ENCODE measurements around the gene RFC1. TPM values are rescaled to one million over a fixed set of nuclear protein-coding genes. Genes with fewer than 3 reads are reported as not detected.
A peak's percentile ranks its signal among the peaks of the same experiment; 100 is the strongest.
"Not testable (repeated sequence)": the region's sequence is repeated elsewhere in the genome, so short reads cannot be mapped to it uniquely, and the experiment has no call there.

Gene RFC1, protein sequence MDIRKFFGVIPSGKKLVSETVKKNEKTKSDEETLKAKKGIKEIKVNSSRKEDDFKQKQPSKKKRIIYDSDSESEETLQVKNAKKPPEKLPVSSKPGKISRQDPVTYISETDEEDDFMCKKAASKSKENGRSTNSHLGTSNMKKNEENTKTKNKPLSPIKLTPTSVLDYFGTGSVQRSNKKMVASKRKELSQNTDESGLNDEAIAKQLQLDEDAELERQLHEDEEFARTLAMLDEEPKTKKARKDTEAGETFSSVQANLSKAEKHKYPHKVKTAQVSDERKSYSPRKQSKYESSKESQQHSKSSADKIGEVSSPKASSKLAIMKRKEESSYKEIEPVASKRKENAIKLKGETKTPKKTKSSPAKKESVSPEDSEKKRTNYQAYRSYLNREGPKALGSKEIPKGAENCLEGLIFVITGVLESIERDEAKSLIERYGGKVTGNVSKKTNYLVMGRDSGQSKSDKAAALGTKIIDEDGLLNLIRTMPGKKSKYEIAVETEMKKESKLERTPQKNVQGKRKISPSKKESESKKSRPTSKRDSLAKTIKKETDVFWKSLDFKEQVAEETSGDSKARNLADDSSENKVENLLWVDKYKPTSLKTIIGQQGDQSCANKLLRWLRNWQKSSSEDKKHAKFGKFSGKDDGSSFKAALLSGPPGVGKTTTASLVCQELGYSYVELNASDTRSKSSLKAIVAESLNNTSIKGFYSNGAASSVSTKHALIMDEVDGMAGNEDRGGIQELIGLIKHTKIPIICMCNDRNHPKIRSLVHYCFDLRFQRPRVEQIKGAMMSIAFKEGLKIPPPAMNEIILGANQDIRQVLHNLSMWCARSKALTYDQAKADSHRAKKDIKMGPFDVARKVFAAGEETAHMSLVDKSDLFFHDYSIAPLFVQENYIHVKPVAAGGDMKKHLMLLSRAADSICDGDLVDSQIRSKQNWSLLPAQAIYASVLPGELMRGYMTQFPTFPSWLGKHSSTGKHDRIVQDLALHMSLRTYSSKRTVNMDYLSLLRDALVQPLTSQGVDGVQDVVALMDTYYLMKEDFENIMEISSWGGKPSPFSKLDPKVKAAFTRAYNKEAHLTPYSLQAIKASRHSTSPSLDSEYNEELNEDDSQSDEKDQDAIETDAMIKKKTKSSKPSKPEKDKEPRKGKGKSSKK
- total RNA-seq (2021): 52.3 and 65.7 TPM in 2 replicates
- Bru-seq, nascent RNA: percentile 90 among the genes with signal in this experiment
- BruChase-seq, experiment 1, labeled RNA remaining after a 2-hour chase: percentile 83 among the genes with signal in this experiment
- BruChase-seq, experiment 2, labeled RNA remaining after a 6-hour chase: percentile 82 among the genes with signal in this experiment
- long read RNA-seq, full-length matches to known transcripts: 30 of 45 reads
- long read RNA-seq, partial matches to known transcripts: 5 of 45 reads
- long read RNA-seq, other reads (novel, unspliced or antisense): 10 of 45 reads

DNA sequence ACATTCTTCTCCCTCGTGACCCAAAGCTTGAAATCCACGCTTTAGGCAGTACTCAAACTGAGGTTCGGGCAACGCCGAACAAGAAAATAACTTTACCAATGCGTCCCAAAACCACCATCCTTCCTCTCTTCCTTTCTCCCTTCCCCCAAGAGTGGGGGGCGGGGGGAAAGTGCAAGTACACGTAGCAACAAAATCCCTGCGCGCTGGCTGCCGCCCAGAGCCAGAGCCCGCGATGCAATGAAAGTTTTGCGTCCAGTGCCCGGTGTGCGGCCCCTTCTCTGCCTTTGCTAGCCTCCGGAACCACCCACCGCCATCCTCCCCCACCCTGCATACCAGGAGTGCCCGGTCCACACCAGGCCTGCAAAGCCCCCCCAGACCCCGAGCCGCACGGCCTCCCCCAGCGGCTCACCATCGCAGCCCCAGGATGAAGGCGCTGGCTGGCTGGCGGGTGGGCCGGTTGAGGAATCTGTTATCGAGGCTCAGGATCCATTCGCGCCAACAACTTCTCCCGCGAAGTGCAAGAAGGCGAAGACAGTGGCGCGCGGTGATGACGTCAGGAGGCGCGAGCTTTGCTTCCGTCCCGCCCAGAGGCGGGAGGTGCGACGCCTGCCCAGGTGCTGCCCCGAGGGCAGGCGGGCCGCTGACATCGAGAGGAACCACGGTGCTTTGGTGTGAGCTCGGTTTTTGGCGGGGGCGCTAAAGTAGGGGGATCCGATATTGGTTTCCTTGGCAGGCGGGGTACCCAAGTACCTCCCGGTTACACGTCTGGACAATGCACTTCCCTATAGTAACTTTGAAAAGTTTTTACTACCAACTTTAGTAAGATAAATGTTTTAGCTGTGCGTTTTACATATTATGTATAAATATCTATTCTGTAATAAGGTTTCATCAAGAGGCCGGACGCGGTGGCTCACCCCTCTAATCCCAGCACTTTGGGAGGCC lies at the start of gene RFC1:
RFC1 (minus strand) TSS at position 533 of the 942 bp plus-strand sequence; CDS start at position 412, 121 bp downstream.
- H3K4me1 ChIP-seq (replicated peaks; ENCODE audit: insufficient read depth): 0 out of 2 replicates have a peak, but pooled peaks cover 14% of the 10 kb centered on the region
- peak; percentile 81 to 87 for DNase-seq
- POLR2A ChIA-PET (ENCODE audit: unreplicated experiment): interaction anchor here (0.5 to 0.7 kb wide), 3 partner anchors 17 to 45 kb away, joined by 3 to 6 read pairs (median 4); no protein-coding TSS in a partner anchor
- peak within 1 kb of the TSS; percentile 90 for H2AFZ ChIP-seq
- intact Hi-C loops (cut with micrococcal nuclease; ENCODE audit: unreplicated experiment): no loop called here
- peak within 1 kb of the TSS; percentile 87 for H3K4me2 ChIP-seq
- peak within 1 kb of the TSS; percentile 52 for H3K27ac ChIP-seq
- H3K27me3 ChIP-seq (ENCODE audit: insufficient read depth, low read depth): no peaks in the 10 kb centered on the region
- H3K79me2 ChIP-seq (ENCODE audit: low read depth): peaks cover 51% of the 10 kb centered on the region
- peaks cover 9% of the 10 kb centered on the region; the same call in 1 of the 2 replicates for H4K20me1 ChIP-seq (ENCODE audit: insufficient read depth)
- no peaks in the 10 kb centered on the region for H3K9me2 ChIP-seq (ENCODE audit: insufficient read depth)
- no TSS peak for BruUV-seq (replicated peaks)
- H3K4me3 ChIP-seq: peak within 1 kb of the TSS; percentile 86
- no peaks in the 10 kb centered on the region for H3K9me3 ChIP-seq (ENCODE audit: insufficient read depth, low read depth)
- H3F3A ChIP-seq (ENCODE audit: insufficient read depth, low read depth): peaks cover 7% of the 10 kb centered on the region; the same call in 1 of the 2 replicates
- TF ChIP-seq, protein P1, sequence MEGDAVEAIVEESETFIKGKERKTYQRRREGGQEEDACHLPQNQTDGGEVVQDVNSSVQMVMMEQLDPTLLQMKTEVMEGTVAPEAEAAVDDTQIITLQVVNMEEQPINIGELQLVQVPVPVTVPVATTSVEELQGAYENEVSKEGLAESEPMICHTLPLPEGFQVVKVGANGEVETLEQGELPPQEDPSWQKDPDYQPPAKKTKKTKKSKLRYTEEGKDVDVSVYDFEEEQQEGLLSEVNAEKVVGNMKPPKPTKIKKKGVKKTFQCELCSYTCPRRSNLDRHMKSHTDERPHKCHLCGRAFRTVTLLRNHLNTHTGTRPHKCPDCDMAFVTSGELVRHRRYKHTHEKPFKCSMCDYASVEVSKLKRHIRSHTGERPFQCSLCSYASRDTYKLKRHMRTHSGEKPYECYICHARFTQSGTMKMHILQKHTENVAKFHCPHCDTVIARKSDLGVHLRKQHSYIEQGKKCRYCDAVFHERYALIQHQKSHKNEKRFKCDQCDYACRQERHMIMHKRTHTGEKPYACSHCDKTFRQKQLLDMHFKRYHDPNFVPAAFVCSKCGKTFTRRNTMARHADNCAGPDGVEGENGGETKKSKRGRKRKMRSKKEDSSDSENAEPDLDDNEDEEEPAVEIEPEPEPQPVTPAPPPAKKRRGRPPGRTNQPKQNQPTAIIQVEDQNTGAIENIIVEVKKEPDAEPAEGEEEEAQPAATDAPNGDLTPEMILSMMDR (conservative IDR thresholded peaks at IDR 0.05): no peak
- TF ChIP-seq EZH2 (IDR thresholded peaks at IDR 0.05; ENCODE audit: low read depth): no peak
- H3K36me3 ChIP-seq (ENCODE audit: low read depth): 0 out of 2 replicates have a peak, but pooled peaks cover 5% of the 10 kb centered on the region
- CTCF ChIA-PET: interaction anchor here (0.7 kb wide), 1 partner anchor 44 kb away, joined by 3 read pairs; no protein-coding TSS in a partner anchor

DNA sequence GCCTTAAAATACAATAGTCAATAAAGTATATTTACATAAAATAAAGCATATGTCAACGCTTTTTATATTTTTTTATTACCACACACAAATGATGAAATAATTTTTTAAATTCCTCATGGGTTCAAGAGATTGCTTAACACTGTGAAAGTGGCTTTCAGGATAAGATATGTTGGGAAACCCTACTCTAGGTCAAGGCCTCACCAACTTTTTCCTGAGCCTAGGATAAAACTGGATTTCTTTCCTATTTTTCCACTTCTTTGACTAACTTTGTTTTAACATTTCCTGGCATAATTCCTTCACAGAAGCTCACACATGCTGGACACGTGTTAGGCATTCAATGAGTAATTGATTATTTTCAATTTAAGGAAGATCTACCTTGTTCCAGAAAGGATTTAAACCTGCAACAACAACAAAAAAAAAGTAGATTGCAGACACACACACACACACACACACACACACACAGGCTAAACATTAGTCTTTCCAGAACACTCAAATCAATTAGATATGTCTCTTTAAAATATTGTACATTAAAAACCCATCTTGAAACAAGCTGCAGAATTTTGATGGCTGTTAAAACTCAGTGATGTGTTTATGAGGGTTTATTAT lies 49.6 kb upstream of the RFC1 start:
- TF ChIP-seq, protein P1 (conservative IDR thresholded peaks at IDR 0.05): no peak
- no peak for TF ChIP-seq EZH2 (IDR thresholded peaks at IDR 0.05; ENCODE audit: low read depth)
- Histone ChIP-seq H3K27me3 (ENCODE audit: insufficient read depth, low read depth) (no peaks in the 10 kb centered on the region), H3F3A (ENCODE audit: insufficient read depth, low read depth) (no peaks in the 10 kb centered on the region), H3K79me2 (ENCODE audit: low read depth) (no peaks in the 10 kb centered on the region), H3K9me2 (ENCODE audit: insufficient read depth) (no peaks in the 10 kb centered on the region), H4K20me1 (ENCODE audit: insufficient read depth) (no peaks in the 10 kb centered on the region), H3K27ac (no peak overlapping the region), H3K4me2 (no peak overlapping the region), H2AFZ (no peak overlapping the region), H3K4me3 (no peak overlapping the region), H3K36me3 (ENCODE audit: low read depth) (no peaks in the 10 kb centered on the region), H3K4me1 (replicated peaks; ENCODE audit: insufficient read depth) (no peaks in the 10 kb centered on the region), H3K9me3 (ENCODE audit: insufficient read depth, low read depth) (no peaks in the 10 kb centered on the region)
- ChIA-PET POLR2A (ENCODE audit: unreplicated experiment) (interaction anchor here (0.7 kb wide), 1 partner anchor 224 kb away, joined by 18 read pairs; no protein-coding TSS in a partner anchor), CTCF (interaction anchor here (0.6 to 0.7 kb wide), 2 partner anchors 33 to 184 kb away, joined by 3 read pairs; no protein-coding TSS in a partner anchor)
- DNase-seq: no peak
- BruUV-seq (replicated peaks): no TSS peak
- intact Hi-C loops (cut with micrococcal nuclease; ENCODE audit: unreplicated experiment): no loop called here

DNA sequence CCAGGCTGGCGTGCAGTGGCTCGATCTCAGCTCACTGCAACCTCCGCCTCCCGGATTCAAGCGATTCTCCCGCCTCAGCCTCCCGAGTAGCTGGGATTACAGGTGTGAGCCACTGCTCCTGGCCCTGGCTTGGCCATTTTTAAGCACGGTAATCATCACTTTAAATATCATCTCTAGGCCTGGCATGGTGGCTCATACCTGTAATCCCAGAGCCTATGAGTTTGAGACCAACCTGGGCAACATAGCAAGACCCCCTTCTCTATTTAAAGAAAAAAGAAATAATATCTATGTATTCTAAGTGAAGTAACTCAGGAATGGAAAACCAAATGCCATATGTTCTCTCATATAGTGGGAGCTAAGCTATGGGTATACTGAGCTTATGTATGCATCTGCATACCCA lies 45.4 kb upstream of the RFC1 start:
- DNase-seq; H3K9me3 ChIP-seq (ENCODE audit: insufficient read depth, low read depth); H3F3A ChIP-seq (ENCODE audit: insufficient read depth, low read depth); H3K27ac ChIP-seq; H3K79me2 ChIP-seq (ENCODE audit: low read depth); H3K27me3 ChIP-seq (ENCODE audit: insufficient read depth, low read depth); H3K36me3 ChIP-seq (ENCODE audit: low read depth); H3K4me3 ChIP-seq; H4K20me1 ChIP-seq (ENCODE audit: insufficient read depth); CTCF ChIA-PET; H3K4me2 ChIP-seq; BruUV-seq (replicated peaks); H2AFZ ChIP-seq; intact Hi-C loops (cut with micrococcal nuclease; ENCODE audit: unreplicated experiment); POLR2A ChIA-PET (ENCODE audit: unreplicated experiment); H3K4me1 ChIP-seq (replicated peaks; ENCODE audit: insufficient read depth); H3K9me2 ChIP-seq (ENCODE audit: insufficient read depth): not testable (repeated sequence)
